HL-60/S4 treated with phorbol 12-myristate 13-acetate at 8.2 ng/mL for 4 days and 3 days (cell line): ENCODE results near the gene RTP3.
"Not testable (repeated sequence)": the region's sequence is repeated elsewhere in the genome, so short reads cannot be mapped to it uniquely, and the experiment has no call there.

Experiments used
- in situ Hi-C: fragments of 300-500 bp; cut with MboI; formaldehyde crosslinking; loops from 2 replicates; pipeline ENCODE4 v1.15.0; 2022; ENCODE audit warnings: low sequenced_read_pairs

RTP3 gene

GRCh38 chr3:46490338-46491084 is 7.3 kb upstream of the RTP3 start:
- in situ Hi-C loops = no loop called here

GRCh38 chr3:46491089-46492070 is 6.4 kb upstream of the RTP3 start:
- in situ Hi-C loops = no loop called here

GRCh38 chr3:46492890-46493547 is 4.8 kb upstream of the RTP3 start:
- in situ Hi-C loops = no loop called here

- in situ Hi-C loops = not testable (repeated sequence)
These were observed 3.3 kb upstream of the RTP3 start for GRCh38 chr3:46494491-46494890.

GRCh38 chr3:46495901-46496456 is 1.8 kb upstream of the RTP3 start:
- in situ Hi-C loops = no loop called here

GRCh38 chr3:46496746-46497555 is 825 bp upstream of the RTP3 start:
- in situ Hi-C loops = no loop called here

- in situ Hi-C loops = no loop called here
These were observed 1.2 kb downstream of the RTP3 start for GRCh38 chr3:46498916-46499519.

GRCh38 chr3:46500656-46501635 is 3.2 kb downstream of the RTP3 start:
- in situ Hi-C loops = no loop called here

GRCh38 chr3:46501702-46502101 is 3.9 kb downstream of the RTP3 start:
- in situ Hi-C loops = no loop called here

GRCh38 chr3:46503200-46503874 is 5.6 kb downstream of the RTP3 start:
- in situ Hi-C loops = no loop called here

GRCh38 chr3:46504789-46505188 is 7.0 kb downstream of the RTP3 start:
- in situ Hi-C loops = no loop called here

GRCh38 chr3:46505953-46506352 is 8.2 kb downstream of the RTP3 start:
- in situ Hi-C loops = no loop called here

- in situ Hi-C loops = no loop called here
These were observed 8.8 kb downstream of the RTP3 start for GRCh38 chr3:46506526-46506925.

GRCh38 chr3:46508850-46509591 is 11.2 kb downstream of the RTP3 start:
- in situ Hi-C loops = no loop called here

- in situ Hi-C loops = no loop called here
These were observed 11.9 kb downstream of the RTP3 start for GRCh38 chr3:46509661-46510187.

- in situ Hi-C loops = no loop called here
These were observed 14.5 kb downstream of the RTP3 start for GRCh38 chr3:46512191-46512749.

GRCh38 chr3:46516521-46516920 is 18.7 kb downstream of the RTP3 start:
- in situ Hi-C loops = no loop called here
